HG03457 (cell line): Measurements from ENCODE around the gene KANK4.

ENCODE experiments used
- ATAC-seq: cut with Tn5 transposase; IDR thresholded peaks from one replicate; pipeline ENCODE4 v1.9.1; 2021; ENCODE audit warnings: moderate number of reproducible peaks; ENCODE audit not compliant: unreplicated experiment

Gene KANK4

DNA sequence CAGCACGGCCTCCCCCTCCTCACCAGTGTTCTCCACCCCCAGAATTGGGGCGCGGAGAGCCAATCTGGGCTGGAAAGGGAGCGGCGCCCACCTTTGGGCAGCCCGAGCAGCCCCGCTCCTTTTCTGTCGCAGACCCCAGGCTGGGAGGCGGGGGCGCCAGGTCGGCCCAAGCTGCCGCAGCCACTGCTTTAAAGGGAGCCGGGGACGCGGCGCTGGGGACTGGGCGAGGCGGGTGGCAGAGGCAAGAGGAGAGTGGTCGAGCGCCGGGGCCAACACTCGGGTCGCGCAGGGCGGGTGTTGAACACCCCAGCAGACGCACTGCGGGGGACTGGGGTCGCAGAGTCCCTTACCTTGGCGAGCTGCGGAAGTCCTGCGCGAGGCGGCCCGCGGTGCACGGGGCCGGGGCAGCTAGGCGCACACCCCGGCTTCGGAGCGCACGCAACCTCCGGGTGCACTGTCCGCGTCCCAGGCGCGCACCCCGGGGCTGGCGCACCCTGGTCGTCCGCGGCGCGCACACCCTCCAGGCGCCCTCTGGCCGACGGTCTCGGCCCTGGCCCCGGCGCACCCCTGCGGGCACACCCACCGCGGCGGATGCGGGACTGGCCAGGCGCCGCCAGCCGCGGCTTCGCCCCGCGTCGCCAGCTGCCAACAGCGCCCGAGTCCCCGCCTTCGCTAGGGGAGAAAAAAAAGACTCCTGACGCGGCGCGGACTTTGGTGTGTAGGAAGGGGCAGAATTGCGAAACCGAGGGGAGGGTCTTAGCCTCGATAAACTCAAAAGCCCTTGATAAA, at the start of gene KANK4:
Gene KANK4 (minus strand): TSS at position 679 of the 789 bp plus-strand sequence. CDS start 37,870 bp downstream, outside the sequence.
- ATAC-seq = no peak

DNA sequence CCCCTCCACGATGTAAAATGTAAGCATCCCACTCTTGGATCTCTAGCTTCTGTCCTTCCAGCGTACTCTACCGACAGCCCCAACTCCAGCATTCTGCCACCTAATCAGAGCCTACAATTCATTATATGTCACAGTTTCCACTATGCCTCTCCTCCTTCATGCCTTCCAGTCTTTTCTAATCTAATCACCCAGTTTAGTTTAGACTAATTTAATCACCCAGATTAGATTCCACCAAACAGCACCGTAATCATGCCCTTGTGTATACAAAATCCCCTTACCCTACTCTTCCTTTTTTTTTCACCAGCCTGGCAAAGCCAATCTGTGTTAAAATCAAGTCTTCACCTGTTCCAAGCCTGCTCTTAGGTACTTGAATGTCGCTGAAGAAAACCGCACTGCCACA, 49.8 kb upstream of the KANK4 start:
- ATAC-seq = no peak

DNA sequence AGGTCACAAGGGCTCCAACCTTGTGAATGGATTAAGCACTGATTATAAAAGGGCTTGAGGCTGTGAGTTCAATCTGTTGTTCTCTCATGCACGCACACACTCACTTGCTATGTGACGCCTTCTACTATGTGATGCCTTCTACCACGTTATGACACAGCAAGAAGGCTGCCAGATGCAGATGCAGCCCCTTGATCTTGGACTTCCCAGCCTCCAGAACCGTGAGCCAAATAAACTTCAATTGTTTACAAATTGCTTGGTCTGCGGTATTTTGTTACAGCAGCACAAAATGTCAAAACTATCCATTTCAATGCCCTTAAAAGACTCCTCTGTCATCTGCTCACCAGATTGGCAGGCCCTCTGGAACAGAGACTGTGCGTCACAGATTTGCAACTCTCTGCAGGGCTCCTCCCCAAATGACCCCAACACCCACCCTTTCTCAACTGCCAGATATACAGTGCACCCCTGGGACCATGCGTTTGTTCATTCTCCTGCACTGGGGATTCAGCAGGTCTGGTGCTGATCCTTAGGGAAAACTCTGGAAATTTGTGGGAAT, 47.8 kb upstream of the KANK4 start:
- no peak for ATAC-seq

DNA sequence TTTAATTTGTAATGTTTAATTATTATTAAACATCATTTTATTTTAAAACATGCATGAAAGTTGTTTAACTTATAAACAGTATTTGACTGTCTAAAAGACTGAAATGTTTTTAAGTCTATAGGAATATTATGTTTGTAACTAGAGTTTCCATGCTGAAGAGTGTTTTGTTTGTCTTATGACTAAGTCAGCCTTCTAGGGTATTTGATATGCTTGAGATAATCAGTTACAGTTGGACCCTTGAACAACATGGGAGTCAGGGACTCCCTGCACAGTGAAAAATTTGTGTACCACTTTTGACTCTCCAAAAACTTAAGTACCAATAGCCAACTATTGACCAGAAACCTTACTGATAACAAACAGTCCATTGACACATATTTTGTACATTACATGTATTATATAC, 45.5 kb upstream of the KANK4 start:
- ATAC-seq = no peak

DNA sequence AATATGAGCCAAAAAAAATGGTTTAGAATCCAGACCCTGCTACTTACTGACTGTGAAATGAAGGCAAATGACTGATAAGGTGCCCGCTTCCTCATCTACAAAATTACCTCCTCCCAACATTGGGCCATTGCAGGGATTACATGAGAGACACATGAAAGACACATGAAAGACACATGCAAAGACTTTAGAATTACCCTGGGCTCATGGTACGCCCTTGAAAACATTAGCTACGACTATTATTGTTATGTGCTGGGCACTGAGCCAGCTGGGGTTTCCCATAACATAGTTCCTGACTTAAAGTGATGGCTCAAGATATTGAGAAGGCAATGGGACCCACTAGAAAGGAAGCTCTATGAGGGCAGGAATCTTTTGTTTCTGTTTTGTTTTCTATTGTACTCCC, 43.7 kb upstream of the KANK4 start:
- ATAC-seq = no peak

DNA sequence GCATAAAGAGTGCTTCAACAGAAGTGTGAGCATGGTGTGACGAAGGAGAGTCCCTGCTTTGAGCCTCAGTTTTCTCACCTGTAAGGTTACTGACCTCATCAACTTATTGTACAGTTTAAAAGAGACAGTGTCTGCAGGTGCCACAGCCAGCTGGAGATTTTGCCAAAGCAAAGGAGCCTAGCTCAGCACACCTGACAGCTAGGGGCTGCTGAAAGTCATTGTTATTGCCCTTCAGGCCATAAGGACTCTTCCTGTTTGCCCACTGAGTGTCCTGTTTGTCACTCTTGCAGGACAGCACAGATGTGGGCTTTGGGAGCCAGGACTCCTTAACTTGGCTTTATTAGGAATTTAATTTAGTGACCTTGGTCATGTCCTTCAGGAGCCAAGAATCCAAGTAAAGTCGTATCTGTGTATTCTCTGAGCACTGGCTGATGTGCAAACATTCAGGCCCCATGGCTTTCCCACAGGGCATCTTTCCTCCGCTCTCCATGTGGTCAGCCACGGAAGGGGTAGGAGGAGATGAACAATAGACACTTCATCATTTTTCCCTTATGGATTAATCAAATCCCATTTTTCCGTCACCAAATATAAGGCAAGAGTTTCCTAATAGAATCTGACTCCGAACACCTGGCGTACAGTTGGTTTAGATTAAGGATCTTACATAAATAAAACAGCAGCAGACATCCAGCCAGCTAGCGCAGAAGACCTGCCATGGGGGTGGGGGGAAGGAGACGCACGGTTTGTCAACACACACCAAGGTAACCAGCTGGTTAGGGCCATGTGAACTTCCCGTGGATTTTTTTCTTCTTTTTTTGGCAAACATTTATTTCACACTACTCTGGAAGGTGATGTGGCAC, 43.1 kb upstream of the KANK4 start:
- ATAC-seq = no peak

DNA sequence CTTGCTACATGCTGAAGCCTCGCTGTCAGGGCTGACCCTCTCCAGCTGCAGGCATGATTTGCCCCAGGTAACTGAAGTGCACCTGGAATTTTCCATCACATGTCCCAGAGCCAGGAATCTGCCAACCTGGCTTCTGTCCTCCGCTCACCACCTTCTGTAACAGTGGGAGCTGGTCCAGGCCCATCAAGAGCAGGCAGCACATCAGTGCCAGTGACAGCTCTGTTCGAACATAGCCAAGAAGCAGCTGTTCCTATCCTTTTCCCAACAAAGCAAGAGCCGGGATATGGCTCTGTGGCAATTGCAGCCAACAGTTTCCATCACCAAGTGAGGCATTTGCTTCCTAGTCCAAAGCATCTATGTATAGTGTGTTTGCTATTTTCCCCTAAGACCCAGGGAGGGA, 42.2 kb upstream of the KANK4 start:
- no peak for ATAC-seq

DNA sequence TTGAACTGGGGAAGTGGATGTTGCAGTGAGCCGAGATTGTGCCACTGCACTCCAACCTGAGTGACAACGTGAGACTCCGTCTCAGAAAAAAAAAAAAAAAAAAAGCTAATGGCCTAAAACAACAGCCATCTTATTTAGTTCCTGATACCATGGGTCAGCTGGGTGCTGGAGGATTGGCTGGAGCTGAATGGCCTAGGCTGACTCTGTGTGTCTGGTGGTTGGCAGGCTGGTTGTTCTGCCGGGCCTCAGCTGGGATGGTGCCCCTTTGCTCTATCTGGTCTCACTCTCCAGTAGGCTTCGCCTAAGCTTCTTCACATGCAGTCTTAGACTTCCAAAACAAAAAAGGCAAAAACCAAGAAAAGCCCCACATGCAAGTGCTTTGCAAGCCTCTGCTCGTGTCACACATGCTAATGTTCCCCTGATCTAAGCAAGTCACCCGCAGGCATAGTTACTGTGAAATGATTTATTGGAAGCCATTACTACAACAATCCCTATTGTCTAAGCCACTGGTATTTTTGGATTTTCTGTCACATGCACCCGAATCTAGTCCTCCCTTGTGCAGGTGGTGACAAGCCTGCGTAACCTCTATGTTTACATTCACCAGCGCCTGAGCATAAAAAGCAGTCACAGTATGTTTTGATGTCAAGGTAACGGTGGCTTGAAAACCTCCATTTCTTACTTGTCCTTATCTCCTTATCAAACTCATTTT, 39.6 kb upstream of the KANK4 start:
- ATAC-seq = no peak

DNA sequence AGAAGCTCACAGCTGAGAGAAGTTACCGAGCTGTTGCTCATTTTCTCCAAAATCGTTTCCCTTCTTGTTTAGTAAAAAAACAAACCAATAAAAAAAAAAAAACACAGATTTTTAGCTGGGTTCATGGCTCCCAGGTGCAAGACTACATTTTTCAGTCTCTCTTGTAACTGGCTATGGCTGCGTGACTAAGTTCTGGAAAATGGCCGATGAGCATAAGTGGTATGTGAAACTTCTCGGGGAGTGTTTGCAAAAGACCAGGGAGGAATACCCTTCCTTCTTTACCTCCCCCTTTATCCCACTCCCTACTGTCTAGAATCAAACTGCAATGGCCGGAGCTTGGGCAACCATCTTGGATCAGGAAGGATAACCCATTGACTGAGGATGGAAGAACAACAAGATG, 38.7 kb upstream of the KANK4 start:
- ATAC-seq = no peak

DNA sequence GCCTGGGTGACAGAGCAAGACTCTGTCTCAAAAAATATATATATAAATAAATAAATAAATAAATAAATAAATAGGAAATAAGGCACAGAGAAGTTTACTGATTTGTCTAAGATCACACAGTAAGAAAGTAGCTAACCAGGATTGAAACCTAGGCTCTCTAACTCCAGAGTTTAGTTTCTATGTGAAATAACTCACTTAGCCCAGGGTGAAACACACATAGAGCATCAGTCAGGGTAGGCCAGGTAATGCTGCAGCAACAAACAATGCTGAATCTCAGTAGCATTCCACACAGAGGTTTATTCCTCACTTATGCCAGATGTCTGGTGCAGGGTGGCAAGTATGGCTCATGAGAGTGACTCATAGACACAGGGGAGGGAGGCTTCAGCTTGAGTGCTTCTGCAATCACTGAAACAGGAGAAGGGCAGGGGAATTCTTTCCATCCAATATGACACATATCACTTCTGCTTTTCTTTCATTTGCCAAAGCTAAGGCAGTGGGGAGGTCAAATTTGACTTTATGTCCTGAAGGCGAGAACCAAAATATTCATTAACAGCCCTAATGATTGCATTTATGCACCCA, 37.1 kb upstream of the KANK4 start:
- no peak for ATAC-seq

DNA sequence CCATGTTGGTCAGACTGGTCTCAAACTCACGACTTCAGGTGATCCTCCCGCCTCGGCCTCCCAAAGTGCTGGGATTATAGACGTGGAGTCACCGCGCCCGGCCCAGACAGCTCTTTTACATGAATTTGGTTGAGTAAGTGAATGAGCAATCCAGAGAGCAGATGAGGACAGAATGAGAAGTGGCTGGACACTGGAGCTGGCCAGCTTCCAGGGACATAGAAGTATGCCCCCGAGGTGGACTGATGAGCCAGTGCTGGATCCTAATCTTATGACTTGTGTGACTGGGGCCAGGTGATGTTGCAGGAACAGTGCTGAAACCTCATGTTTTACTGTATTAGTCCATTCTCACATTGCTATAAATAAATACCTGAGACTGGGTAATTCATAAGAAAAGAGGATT, 35.9 kb upstream of the KANK4 start:
- ATAC-seq = no peak

DNA sequence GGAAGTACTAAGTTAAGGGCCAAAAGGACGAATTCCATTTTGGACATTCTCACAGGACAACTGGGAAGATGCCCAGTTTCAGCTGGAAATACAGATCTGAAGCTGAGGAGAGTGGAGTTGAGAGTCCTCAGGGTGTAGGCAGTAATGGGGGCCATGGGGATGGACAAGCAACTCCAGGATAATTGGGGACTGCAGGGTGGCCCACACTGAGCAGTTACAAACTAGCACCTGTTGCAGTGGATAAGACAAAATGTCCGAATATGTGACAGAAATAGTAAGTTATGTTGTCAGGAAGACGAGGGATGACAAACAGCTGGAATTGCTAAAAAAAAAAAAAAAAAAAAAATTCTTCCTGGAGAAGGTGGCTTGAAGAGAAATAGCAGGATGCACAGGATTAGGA, 34.6 kb upstream of the KANK4 start:
- ATAC-seq = no peak

DNA sequence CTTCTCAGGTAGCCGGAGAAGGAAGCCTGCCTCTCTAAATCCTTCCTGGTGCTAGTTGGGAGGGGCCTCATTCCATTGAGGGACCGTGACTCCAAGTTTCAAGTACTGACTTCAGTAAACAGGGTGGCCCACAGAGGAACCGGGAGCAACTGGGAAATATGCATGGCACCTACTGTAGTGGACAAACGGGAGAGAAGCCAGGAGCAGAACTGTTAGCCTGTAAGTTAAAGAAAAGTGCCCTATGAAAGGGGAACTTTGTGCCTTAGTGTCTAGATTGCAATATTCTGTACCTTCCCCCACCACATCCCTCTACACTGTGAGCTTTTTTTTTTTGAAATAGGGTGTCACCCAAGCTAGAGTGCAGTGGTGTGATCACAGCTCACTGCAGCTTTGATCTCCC, 33.2 kb upstream of the KANK4 start:
- ATAC-seq = no peak

DNA sequence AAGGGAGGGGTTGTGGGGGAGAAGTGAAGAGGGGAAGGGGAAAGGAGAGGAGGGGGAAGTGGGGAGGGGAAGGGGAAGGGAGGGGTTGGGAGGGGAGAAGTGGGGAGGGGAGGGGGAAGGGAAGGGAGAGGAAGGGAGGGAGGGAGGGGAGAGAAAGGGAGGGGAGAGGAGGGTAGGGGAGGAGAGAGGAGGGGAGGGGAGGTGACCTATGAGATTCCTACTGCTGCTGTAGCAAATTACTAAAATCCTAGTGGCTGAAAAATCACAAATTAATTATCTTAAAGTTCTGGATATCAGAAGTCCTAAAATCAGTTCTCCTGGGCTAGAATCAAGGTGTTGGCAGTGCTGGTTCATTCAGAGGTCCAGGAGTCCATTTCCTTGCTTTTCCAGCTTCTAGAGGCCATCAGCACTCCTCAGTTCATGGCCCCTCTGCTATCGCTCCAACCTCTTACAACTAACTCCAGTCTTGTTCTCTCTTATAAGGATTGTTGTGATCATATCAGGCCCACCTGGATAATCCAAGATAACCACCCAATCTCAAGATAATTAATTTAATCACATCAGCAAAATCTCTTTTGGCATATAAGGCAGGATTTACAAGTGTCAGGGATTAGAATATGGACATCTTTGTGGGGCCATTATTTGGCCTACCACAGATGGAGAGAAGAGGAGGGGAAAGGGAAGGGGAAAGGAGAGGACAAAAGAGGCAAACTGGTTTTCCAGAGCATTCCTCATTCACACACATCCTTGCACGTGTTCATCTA, 30.4 kb upstream of the KANK4 start:
- ATAC-seq = no peak

DNA sequence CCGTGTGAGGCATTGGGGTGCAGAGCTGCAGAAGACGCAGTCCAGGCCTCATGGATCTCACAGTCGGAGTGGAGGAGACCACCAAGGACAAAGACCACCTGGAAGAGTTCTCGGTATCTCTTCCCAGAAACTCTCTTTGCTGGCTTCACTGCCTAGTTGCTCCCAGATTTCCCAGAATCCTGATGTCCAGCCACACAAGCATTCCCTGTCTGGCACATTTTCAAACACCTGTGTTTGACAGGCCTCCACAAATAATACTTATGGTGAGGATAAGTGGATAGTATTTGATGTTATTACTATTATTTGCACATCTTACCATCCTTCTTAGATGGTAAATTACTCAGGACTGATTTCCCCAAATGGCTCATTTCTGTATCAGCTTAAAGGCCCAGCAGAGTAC, 27.7 kb upstream of the KANK4 start:
- ATAC-seq = no peak

DNA sequence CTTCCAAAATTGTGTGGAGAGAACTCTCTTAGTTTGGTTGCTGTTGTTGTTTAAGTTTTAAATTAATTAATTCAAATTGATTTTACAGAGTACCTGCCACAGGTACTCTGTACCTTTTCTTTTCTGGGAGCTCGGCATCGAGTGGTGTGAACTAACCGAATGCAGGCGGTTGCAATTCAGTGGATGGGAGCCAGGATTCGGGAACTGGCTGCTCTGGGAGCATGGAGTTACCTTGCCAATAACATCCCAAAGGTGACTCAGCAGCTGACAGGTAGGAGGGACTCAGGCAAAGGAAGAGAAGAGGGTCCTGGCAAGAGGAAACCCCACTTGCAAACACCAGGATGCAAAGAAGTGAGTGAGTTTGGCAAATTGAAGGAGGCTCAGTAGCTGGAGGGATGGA, 24.7 kb upstream of the KANK4 start:
- ATAC-seq = no peak

DNA sequence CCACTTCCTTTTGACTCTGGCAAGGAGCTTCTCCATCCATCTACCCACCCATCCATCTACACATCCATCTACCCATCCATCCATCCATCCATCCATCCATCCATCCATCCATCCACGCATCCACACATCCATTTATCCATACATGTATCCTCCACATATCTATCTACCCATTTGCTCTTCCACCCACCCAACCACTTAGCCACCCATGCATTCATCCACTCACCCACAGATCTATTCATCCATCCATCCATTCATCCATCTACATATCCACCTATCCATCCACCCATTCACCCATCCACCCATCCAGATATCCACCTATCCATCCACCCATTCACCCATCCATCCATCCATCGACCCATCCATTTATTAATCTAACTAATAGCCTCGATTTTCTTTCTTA, 23.0 kb upstream of the KANK4 start:
- no peak for ATAC-seq

DNA sequence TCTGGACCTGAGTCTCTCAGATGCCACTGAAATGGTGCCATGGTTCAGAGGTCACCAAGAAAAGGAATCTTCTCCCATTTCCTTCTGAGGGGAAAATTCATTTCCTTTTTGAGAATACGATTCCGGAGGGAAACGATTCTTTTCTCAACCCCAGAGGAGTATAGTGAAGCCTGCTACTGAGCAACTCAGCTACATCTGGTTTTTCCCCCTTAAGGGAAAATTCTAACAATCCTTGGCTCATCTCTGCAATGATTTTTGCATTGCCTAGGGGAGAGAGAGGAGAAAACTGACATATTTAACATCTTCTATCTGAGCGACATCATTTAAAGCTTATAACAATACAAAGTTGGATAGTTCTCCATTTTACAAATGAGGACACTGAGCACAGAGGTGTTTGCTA, 22.4 kb upstream of the KANK4 start:
- no peak for ATAC-seq

DNA sequence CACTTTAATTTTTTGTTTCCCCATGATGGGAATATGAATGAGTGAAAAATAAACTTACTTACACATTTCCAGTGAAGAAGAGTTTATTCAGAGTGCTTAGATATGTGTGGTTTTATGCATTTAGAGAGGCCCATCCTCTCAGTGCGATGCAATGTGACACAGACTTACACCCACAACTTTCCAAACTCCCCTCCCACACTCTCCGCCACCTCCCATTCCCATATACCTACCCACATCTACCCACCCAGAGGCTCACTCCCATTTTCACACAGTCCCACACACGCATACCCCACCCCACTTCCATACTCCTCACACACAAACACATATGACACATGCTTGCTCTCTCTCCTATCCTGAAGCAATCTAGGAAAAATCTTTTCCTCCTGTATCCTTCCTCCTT, 21.9 kb upstream of the KANK4 start:
- ATAC-seq = no peak
